Measurements from ENCODE around the gene EGFR.

EGFR gene

DNA sequence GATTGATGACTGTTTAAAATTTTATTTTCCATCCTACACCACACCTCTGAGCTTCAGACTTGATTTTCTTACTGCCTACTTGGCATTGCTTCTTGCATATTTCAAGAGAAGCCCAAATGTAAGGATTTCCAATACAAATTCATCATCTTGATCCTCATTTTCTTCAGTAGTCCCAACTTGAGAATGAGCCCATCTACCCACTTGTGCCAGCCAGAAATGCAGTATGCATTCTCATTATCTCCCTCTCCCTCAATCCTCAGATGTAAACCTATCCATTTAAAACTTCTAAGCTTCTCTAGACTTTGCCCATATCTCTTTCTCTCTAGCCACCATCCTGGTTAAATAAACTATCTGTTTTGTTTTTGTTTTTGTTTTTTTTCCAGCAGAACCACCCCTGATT is 22.4 kb upstream of the EGFR start:
- DNase-seq (ENCODE audit: low read depth), result no peak
- H3K4me3 ChIP-seq (ENCODE audit: low read depth, low read length), result no peak overlapping the region
- TF ChIP-seq MYC (IDR thresholded peaks at IDR 0.05; ENCODE audit: low read depth, low read length), result no peak
- TF ChIP-seq, protein P1, sequence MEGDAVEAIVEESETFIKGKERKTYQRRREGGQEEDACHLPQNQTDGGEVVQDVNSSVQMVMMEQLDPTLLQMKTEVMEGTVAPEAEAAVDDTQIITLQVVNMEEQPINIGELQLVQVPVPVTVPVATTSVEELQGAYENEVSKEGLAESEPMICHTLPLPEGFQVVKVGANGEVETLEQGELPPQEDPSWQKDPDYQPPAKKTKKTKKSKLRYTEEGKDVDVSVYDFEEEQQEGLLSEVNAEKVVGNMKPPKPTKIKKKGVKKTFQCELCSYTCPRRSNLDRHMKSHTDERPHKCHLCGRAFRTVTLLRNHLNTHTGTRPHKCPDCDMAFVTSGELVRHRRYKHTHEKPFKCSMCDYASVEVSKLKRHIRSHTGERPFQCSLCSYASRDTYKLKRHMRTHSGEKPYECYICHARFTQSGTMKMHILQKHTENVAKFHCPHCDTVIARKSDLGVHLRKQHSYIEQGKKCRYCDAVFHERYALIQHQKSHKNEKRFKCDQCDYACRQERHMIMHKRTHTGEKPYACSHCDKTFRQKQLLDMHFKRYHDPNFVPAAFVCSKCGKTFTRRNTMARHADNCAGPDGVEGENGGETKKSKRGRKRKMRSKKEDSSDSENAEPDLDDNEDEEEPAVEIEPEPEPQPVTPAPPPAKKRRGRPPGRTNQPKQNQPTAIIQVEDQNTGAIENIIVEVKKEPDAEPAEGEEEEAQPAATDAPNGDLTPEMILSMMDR (IDR thresholded peaks at IDR 0.05; ENCODE audit: low read depth, low read length), result no peak

DNA sequence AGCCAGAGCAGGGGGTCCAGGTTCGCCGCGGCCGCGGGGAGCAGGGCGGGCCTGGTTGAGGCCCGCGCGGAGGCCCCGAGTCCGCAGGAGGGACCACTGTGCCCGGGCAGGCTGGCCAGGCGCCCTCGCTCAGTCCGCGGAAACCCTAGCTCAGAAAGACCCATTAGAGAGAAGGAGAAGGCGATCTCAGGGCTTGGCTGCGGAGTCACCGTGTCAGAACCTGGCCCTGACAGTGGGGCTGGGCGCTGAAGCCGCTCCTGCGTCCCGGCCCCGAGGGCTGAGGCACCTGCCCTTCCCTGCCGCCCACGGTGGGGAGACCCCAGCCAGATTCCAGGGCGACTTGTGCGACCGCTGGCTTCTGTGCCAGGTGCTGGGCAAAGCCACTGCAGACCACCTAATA is 14.2 kb upstream of the EGFR start:
- DNase-seq (ENCODE audit: low read depth), result no peak
- no peak for TF ChIP-seq MYC (IDR thresholded peaks at IDR 0.05; ENCODE audit: low read depth, low read length)
- TF ChIP-seq POLR2A (IDR thresholded peaks at IDR 0.05; ENCODE audit: extremely low read depth, insufficient read length), result no peak
- TF ChIP-seq, protein P1 (IDR thresholded peaks at IDR 0.05; ENCODE audit: low read depth, low read length), result no peak
- TF ChIP-seq, protein P2, sequence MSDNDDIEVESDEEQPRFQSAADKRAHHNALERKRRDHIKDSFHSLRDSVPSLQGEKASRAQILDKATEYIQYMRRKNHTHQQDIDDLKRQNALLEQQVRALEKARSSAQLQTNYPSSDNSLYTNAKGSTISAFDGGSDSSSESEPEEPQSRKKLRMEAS (IDR thresholded peaks at IDR 0.05; ENCODE audit: low read depth, low read length), result no peak
- H3K4me3 ChIP-seq (ENCODE audit: low read depth, low read length), result no peak overlapping the region

DNA sequence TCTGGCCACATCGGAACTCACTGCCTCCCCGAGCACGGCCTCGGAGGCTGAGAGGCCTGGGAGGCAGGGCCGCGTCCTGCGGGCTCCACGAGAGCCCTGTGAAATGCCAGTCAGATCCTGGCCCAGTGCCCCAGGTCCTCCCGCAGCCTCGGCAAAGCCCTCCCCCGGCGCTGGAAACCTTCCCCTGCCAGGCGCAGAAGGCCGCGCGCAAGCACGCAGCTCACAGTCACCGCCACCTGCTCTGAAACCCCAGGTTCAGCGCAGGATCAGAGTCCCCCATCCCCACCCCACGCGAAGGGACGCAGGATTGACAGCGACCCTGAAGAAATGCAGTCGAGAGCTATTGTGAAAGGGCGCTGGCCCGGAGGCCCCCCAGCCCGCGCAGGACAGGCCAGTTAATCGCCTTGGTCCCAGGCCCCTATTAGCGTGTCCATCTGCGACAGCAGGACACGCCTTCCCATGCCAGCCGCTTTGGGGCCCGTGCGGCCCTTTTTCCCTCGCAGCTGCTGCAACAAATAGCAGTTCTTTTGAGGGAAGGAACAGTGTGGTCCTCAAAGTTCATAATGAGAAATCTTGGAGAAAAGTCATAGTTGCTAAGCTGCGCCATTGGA is 13.5 kb upstream of the EGFR start:
- DNase-seq (ENCODE audit: low read depth), result no peak
- no peak overlapping the region for H3K4me3 ChIP-seq (ENCODE audit: low read depth, low read length)
- TF ChIP-seq, protein P1 (IDR thresholded peaks at IDR 0.05; ENCODE audit: low read depth, low read length), result no peak
- TF ChIP-seq, protein P2 (IDR thresholded peaks at IDR 0.05; ENCODE audit: low read depth, low read length), result no peak
- TF ChIP-seq POLR2A (IDR thresholded peaks at IDR 0.05; ENCODE audit: extremely low read depth, insufficient read length) (no peak), MYC (IDR thresholded peaks at IDR 0.05; ENCODE audit: low read depth, low read length) (no peak)

DNA sequence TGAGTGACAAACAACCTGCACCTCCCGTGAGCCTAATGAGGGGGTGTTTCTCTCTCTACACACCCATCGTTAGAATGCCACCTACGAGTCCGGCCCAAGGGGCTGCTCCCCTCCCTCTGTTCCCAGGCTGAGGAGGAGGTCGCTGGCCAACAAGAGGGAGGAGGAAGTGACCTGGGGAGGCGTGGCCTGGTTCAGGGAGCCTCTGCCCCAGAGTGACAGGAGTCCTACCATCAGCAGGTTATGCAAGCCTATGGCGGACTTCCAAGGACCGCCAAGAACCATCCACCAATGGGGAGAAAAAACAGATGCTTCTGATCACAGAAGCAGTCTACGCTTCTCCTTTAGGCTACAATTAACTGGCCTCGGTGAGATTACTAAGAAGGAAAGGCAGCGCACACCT is 12.3 kb upstream of the EGFR start:
- TF ChIP-seq MYC (IDR thresholded peaks at IDR 0.05; ENCODE audit: low read depth, low read length), result no peak
- TF ChIP-seq POLR2A (IDR thresholded peaks at IDR 0.05; ENCODE audit: extremely low read depth, insufficient read length), result no peak
- TF ChIP-seq, protein P2 (IDR thresholded peaks at IDR 0.05; ENCODE audit: low read depth, low read length), result no peak
- TF ChIP-seq, protein P1 (IDR thresholded peaks at IDR 0.05; ENCODE audit: low read depth, low read length), result no peak
- no peak for DNase-seq (ENCODE audit: low read depth)
- no peak overlapping the region for H3K4me3 ChIP-seq (ENCODE audit: low read depth, low read length)

DNA sequence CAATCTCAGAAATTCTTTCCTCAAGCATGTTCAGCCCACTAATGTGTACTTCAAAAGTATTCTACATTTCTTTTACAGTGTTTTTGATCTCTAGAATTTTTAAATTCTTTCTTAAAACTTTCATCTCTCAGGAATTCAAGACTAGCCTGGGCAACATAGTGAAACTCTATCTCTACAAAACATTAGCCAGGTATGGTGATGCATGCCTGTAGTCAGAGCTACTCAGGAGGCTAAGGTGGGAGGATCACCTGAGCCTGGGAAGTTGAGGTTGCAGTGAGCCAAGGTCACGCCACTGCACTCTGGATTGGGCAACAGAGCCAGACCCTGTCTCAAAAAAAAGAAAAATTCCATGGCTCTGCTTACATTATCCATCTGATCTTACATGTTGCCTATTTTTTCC is 5.0 kb upstream of the EGFR start:
- no peak for DNase-seq (ENCODE audit: low read depth)
- TF ChIP-seq, protein P1 (IDR thresholded peaks at IDR 0.05; ENCODE audit: low read depth, low read length), result no peak
- TF ChIP-seq MYC (IDR thresholded peaks at IDR 0.05; ENCODE audit: low read depth, low read length), result no peak
- TF ChIP-seq, protein P2 (IDR thresholded peaks at IDR 0.05; ENCODE audit: low read depth, low read length), result no peak
- TF ChIP-seq POLR2A (IDR thresholded peaks at IDR 0.05; ENCODE audit: extremely low read depth, insufficient read length), result no peak
- no peak overlapping the region for H3K4me3 ChIP-seq (ENCODE audit: low read depth, low read length)
